NCI-H2171 treated with DMSO at 0.1 percent for 48 hours (cell line): Measurements from ENCODE around the gene BPIFB3.
"Not testable (repeated sequence)": the region's sequence is repeated elsewhere in the genome, so short reads cannot be mapped to it uniquely, and the experiment has no call there.

ENCODE experiments used
- DNase-seq: peaks from one replicate; lab custom pipeline; 2025; lab: John Stamatoyannopoulos, UW

BPIFB3 gene

DNA sequence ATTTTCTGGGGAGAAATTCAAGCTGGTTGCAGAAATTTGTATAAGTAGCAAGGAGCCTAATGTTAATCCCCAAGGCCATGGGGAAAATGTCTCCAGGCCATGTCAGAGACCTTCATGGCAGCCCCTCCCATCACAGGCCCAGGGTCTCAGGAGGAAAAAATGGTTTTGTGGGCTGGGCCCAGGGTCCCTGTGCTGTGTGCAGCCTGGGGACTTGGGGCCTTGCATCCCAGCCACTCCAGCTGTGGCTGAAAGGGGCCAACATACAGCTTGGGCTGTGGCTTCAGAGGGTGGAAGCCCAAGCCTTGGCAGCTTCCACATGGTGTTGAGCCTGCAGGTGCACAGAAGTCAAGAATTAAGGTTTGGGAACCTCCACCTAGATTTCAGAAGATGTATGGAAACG is 68.6 kb downstream of the BPIFB3 start:
- not testable (repeated sequence) for DNase-seq
